HepG2 (cell line): ENCODE results near the gene ECPAS. TPM values are rescaled to one million over a fixed set of nuclear protein-coding genes. Genes with fewer than 3 reads are reported as not detected.

ENCODE experiments used
- ARNT2 ChIP-seq: sonication (generic); formaldehyde crosslinking; IDR thresholded peaks from 2 replicates; pipeline ENCODE4 v1.8.0; 2022; ENCODE audit warnings: mild to moderate bottlenecking, low read depth, missing genetic modification reagents, moderate library complexity
- ATF2 ChIP-seq: sonication (generic); formaldehyde crosslinking; IDR thresholded peaks from 2 replicates; pipeline ENCODE4 v1.4.0; 2020; ENCODE audit warnings: missing genetic modification reagents
- ATF3 ChIP-seq: sonication (generic); formaldehyde crosslinking; IDR thresholded peaks from 2 replicates; pipeline ENCODE4 v1.4.0; 2020; ENCODE audit warnings: missing genetic modification reagents
- ATF7 ChIP-seq, 2 experiments: fragments of 450-650 bp in 1 of 2; sonication (generic) in 1 of 2; formaldehyde crosslinking in 1 of 2; IDR thresholded peaks; 2 replicates each; pipeline versions ENCODE4 v1.4.0 to v1.6.1; 2016 to 2020; ENCODE audit warnings: antibody characterized with exemption in 1 of 2, mild to moderate bottlenecking in 1 of 2, missing genetic modification reagents in 1 of 2
- EEA1 ChIP-seq: sonication (generic); formaldehyde crosslinking; IDR thresholded peaks from 2 replicates; pipeline ENCODE4 v1.5.1; 2020; ENCODE audit warnings: mild to moderate bottlenecking, missing genetic modification reagents, borderline replicate concordance
- FOSL1 ChIP-seq: sonication (generic); formaldehyde crosslinking; IDR thresholded peaks from 2 replicates; pipeline ENCODE4 v1.9.0; 2021; ENCODE audit warnings: missing genetic modification reagents, borderline replicate concordance
- FOXK1 ChIP-seq: sonication (generic); formaldehyde crosslinking; IDR thresholded peaks from 2 replicates; pipeline ENCODE4 v1.4.0; 2020; ENCODE audit warnings: low read depth, missing genetic modification reagents, borderline replicate concordance
- KDM6A ChIP-seq: IDR thresholded peaks from 2 replicates; pipeline ENCODE4 v1.6.1; 2016; ENCODE audit warnings: low read depth
- MAZ ChIP-seq, 2 experiments: sonication (generic) in 1 of 2; formaldehyde crosslinking in 1 of 2; IDR thresholded peaks; 2 replicates each; pipeline versions ENCODE4 v1.5.0 to v1.6.1; 2012 to 2020; ENCODE audit warnings: low read depth in 2 of 2, mild to moderate bottlenecking in 2 of 2, borderline replicate concordance in 1 of 2, improper control_type of control experiment in 1 of 2, low read length in 1 of 2, missing genetic modification reagents in 1 of 2, moderate library complexity in 1 of 2
- MEF2D ChIP-seq: sonication (generic); formaldehyde crosslinking; IDR thresholded peaks from 2 replicates; pipeline ENCODE4 v1.5.1; 2020; ENCODE audit warnings: mild to moderate bottlenecking, missing genetic modification reagents
- MXI1 ChIP-seq: IDR thresholded peaks from 3 replicates; pipeline ENCODE4 v1.6.1; 2012; ENCODE audit warnings: low read depth, low read length, inconsistent platforms, borderline replicate concordance
- PHF20 ChIP-seq: sonication (generic); formaldehyde crosslinking; IDR thresholded peaks from 2 replicates; pipeline ENCODE4 v1.5.0; 2020; ENCODE audit warnings: mild to moderate bottlenecking, missing genetic modification reagents
- REPIN1 ChIP-seq: sonication (generic); formaldehyde crosslinking; IDR thresholded peaks from 2 replicates; pipeline ENCODE4 v1.8.0; 2022; ENCODE audit warnings: missing genetic modification reagents, low read depth, mild to moderate bottlenecking, borderline replicate concordance
- YEATS2 ChIP-seq: sonication (generic); formaldehyde crosslinking; IDR thresholded peaks from 2 replicates; pipeline ENCODE4 v1.4.0; 2020; ENCODE audit warnings: missing genetic modification reagents, borderline replicate concordance
- YEATS4 ChIP-seq: sonication (generic); formaldehyde crosslinking; IDR thresholded peaks from 2 replicates; pipeline ENCODE4 v1.4.0; 2020; ENCODE audit warnings: missing genetic modification reagents, borderline replicate concordance
- ZFP90 ChIP-seq: sonication (generic); formaldehyde crosslinking; IDR thresholded peaks from 2 replicates; pipeline ENCODE4 v1.8.0; 2022; ENCODE audit warnings: missing genetic modification reagents, mild to moderate bottlenecking, inconsistent platforms, borderline replicate concordance
- ZNF160 ChIP-seq: sonication (generic); formaldehyde crosslinking; IDR thresholded peaks from 2 replicates; pipeline ENCODE4 v1.8.0; 2022; ENCODE audit warnings: mild to moderate bottlenecking, inconsistent platforms, missing genetic modification reagents
- ZNF256 ChIP-seq: sonication (generic); formaldehyde crosslinking; conservative IDR thresholded peaks from 2 replicates; pipeline ENCODE4 v1.4.0; 2020; ENCODE audit warnings: missing genetic modification reagents
- ZNF260 ChIP-seq: sonication (generic); formaldehyde crosslinking; IDR thresholded peaks from 2 replicates; pipeline ENCODE4 v1.4.0; 2020; ENCODE audit warnings: missing genetic modification reagents, low read depth, mild to moderate bottlenecking, borderline replicate concordance
- ZNF263 ChIP-seq: sonication (generic); formaldehyde crosslinking; IDR thresholded peaks from 2 replicates; pipeline ENCODE4 v1.4.0; 2020; ENCODE audit warnings: missing genetic modification reagents
- ZNF274 ChIP-seq: sonication (generic); formaldehyde crosslinking; IDR thresholded peaks from 2 replicates; pipeline ENCODE4 v1.5.1; 2020; ENCODE audit warnings: mild to moderate bottlenecking, missing genetic modification reagents
- ZNF280B ChIP-seq: sonication (generic); formaldehyde crosslinking; IDR thresholded peaks from 2 replicates; pipeline ENCODE4 v1.5.0; 2020; ENCODE audit warnings: missing genetic modification reagents, mild to moderate bottlenecking, borderline replicate concordance
- ZNF441 ChIP-seq: sonication (generic); formaldehyde crosslinking; IDR thresholded peaks from 2 replicates; pipeline ENCODE4 v1.7.0; 2021; ENCODE audit warnings: missing genetic modification reagents, borderline replicate concordance
- ZSCAN21 ChIP-seq: sonication (generic); formaldehyde crosslinking; IDR thresholded peaks from 2 replicates; pipeline ENCODE4 v1.8.0; 2022; ENCODE audit warnings: mild to moderate bottlenecking, missing genetic modification reagents, moderate library complexity, borderline replicate concordance
- polyA plus RNA-seq, 8 experiments: library from polyadenylated mRNA; depleted of rRNA in 3 of 8; stranded (reverse) in 7 of 8; unstranded in 1 of 8; fragments of >200 nt; fragmentation: Illumina TruSeq in 4 of 8; extraction: Trizol in 4 of 8; gene quantifications; 2 replicates each; pipeline versions ENCODE4 v1.2.1 to v1.2.3, GENCODE V29; 2011 to 2016; ENCODE audit warnings: low read depth in 4 of 8, missing spikeins in 1 of 8, mixed read lengths in 1 of 8; ENCODE audit not compliant: insufficient read depth in 1 of 8
- total RNA-seq, 5 experiments: library from RNA; depleted of rRNA; stranded (reverse); fragments of >200 nt; fragmentation: Illumina TruSeq; extraction: Trizol; gene quantifications; 2 replicates each; pipeline ENCODE4 v1.2.3, GENCODE V29; 2016; ENCODE audit warnings: low read depth in 1 of 5

The ECPAS gene
- total and polyA plus RNA-seq, 2 of the 13 experiments (the other 11 are each of a cell fraction or from before 2014, with no cell fraction given): 35.3 to 58.0 TPM

DNA sequence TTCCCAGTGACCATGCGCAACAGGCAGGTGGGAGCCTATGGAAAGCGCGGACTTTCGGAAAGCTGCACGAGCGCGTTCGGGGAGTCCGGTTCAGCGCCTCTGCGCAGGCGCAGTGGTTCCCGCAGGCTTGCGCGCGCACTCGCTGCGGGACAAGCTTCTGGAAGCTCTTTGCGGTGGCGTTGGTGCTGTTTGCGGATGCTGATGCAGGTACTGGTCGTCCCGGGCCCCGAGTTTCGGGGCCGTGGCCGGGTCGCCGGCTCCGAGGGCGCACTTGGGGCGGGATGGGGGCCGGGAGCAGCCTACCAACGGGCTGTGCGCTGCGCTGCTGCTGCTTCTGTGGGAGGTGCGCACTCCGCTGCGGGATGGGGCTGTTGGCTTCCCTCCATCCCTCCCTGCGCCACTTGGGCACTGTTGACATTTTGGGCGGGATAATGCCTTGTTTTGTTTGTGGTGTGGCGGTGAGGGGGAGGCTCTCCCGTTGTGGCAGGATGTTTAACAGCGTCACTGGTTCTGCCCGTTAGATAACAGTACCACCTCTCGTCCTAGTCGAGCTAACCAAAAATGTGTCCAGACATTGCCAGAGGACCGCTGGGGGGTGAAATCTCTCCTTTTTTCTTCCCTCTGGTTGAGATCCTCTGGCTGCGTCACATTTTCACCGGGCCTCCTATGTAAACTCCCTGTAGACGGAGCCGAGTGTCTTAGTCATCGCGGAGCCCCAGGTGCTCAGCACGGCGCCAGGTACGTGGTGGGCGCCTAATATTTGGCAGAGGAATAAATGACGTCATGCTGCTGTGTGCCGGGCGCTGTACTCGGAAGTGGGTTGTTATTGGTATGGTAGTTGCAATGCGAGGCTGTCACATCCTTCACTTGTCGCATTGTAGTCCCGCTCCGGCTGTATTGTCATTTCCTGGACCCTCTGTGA is 41.1 kb upstream of the ECPAS start, which contains the start of gene ZNF483 (continued):
- peak; percentile 56; the same call in 1 of the 2 replicates for TF ChIP-seq ARNT2
- no peak for TF ChIP-seq KDM6A (CRISPR knock-in tag)
- TF ChIP-seq ATF7 (IDR thresholded peaks at IDR 0.05): peak; percentile 98
- TF ChIP-seq ATF7 (CRISPR knock-in tag; IDR thresholded peaks at IDR 0.05): peak; percentile 71; the same call in 1 of the 2 replicates
- 0 out of 3 replicates have a peak, but pooled peaks have one; percentile 44 for TF ChIP-seq MXI1
- peak; percentile 48; the same call in 1 of the 2 replicates for TF ChIP-seq ZNF274 (CRISPR knock-in tag)
- TF ChIP-seq MEF2D: peak; percentile 31; the same call in 1 of the 2 replicates
- TF ChIP-seq REPIN1 (CRISPR knock-in tag): peak; percentile 58; the same call in 1 of the 2 replicates
- no peak for TF ChIP-seq ZNF256
- TF ChIP-seq ZNF441 (CRISPR knock-in tag): peak; percentile 52; the same call in 1 of the 2 replicates
- TF ChIP-seq YEATS4 (CRISPR knock-in tag): peak; percentile 29; the same call in 1 of the 2 replicates
- no peak for TF ChIP-seq FOSL1 (CRISPR knock-in tag)
- TF ChIP-seq ATF3 (CRISPR knock-in tag): peak; percentile 46; the same call in 1 of the 2 replicates
- TF ChIP-seq ZNF280B (CRISPR knock-in tag): peak; percentile 73
- TF ChIP-seq PHF20: peak; percentile 48; the same call in 1 of the 2 replicates
- TF ChIP-seq YEATS2 (CRISPR knock-in tag): peak; percentile 84
- peak; percentile 83; the same call in 1 of the 2 replicates for TF ChIP-seq ZFP90
- peak; percentile 64; the same call in 1 of the 2 replicates for TF ChIP-seq ZNF160 (CRISPR knock-in tag)
- 0 out of 2 replicates have a peak, but pooled peaks have one; percentile 22 for TF ChIP-seq FOXK1 (CRISPR knock-in tag)
- TF ChIP-seq ZSCAN21 (CRISPR knock-in tag): peak; percentile 71; the same call in 1 of the 2 replicates
- TF ChIP-seq ATF2 (CRISPR knock-in tag): 0 out of 2 replicates have a peak, but pooled peaks have one; percentile 21
- no peak for TF ChIP-seq EEA1
- 0 out of 2 replicates have a peak, but pooled peaks have one; percentile 14 for TF ChIP-seq ZNF263 (CRISPR knock-in tag)
- TF ChIP-seq ZNF260 (CRISPR knock-in tag): no peak
- TF ChIP-seq MAZ (IDR thresholded peaks at IDR 0.05; ENCODE audit: borderline replicate concordance, low read depth, low read length): no peak
- TF ChIP-seq MAZ (CRISPR knock-in tag; IDR thresholded peaks at IDR 0.05; ENCODE audit: low read depth): 0 out of 2 replicates have a peak, but pooled peaks have one; percentile 15
